Bronchial epithelial cell (primary cell): ENCODE data around the gene CRYBB1. TPM values are rescaled to one million over a fixed set of nuclear protein-coding genes. Genes with fewer than 3 reads are reported as not detected.

Experiments used
- DNase-seq: peaks from one replicate; pipeline ENCODE4 v3.0.0-alpha.2; 2010; ENCODE audit warnings: low read depth
- FAIRE-seq: peaks from 2 replicates; lab custom pipeline; 2011; peaks lifted over from hg19 to GRCh38; lab: Jason Lieb, UNC
- H3K27me3 ChIP-seq: 2 replicates; pipeline ENCODE4 v1.5.1; 2011; ENCODE audit warnings: low read length; ENCODE audit not compliant: control insufficient read depth, insufficient read depth
- H3K36me3 ChIP-seq: 2 replicates; pipeline ENCODE4 v1.5.1; 2011; ENCODE audit warnings: low read length; ENCODE audit not compliant: control insufficient read depth, insufficient read depth
- H3K4me3 ChIP-seq: 2 replicates; pipeline ENCODE4 v1.5.1; 2011; ENCODE audit warnings: mild to moderate bottlenecking, low read depth, low read length, control low read depth
- total RNA-seq: library from RNA; depleted of rRNA; stranded (reverse); fragments of >200 nt; gene quantifications from 2 replicates; pipeline ENCODE4 v1.2.1, GENCODE V29; 2014
- TF ChIP-seq, protein P1 (sequence below): IDR thresholded peaks from 2 replicates; pipeline ENCODE4 v1.5.1; 2011; ENCODE audit warnings: mild to moderate bottlenecking, moderate library complexity, low read length, control low read depth, inconsistent platforms; ENCODE audit not compliant: insufficient read depth, severe bottlenecking

CRYBB1 gene
- total RNA-seq, 1 donor from 2014 or later, result not detected

DNA sequence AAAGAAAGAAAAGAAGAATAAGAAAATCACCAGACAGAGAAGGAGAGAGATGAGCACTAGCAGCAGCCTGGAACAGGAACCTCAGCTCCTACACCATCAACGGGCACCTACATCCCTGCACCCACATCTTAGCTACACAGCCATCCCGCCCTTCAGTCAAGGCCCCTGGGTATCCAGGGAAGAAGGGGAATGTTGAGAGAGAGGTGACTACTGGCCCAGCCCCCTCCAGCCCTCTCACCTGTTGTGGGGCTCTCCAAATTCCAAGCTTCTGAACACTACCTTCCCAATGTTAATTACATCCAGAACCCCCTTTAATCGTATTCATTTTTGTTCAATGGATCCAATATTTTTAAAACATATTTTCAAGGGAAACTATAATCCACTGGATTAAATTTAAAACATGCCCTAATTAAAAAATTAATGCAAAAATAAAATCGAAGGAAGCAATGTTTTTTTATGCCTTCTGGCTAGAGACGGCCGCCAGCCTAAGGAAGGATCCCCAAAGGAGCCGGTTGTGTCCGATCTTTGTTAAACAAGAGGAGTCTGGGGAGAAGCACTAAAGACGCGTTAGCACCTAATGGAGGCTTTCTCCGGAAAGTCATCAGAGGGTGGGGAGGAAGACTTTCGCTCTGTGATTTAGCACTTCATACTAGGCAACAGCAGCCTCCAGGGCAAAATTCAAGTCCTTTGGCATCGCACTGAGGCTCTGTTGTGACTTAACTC is 37.4 kb downstream of the CRYBB1 start:
- TF ChIP-seq, protein P1, sequence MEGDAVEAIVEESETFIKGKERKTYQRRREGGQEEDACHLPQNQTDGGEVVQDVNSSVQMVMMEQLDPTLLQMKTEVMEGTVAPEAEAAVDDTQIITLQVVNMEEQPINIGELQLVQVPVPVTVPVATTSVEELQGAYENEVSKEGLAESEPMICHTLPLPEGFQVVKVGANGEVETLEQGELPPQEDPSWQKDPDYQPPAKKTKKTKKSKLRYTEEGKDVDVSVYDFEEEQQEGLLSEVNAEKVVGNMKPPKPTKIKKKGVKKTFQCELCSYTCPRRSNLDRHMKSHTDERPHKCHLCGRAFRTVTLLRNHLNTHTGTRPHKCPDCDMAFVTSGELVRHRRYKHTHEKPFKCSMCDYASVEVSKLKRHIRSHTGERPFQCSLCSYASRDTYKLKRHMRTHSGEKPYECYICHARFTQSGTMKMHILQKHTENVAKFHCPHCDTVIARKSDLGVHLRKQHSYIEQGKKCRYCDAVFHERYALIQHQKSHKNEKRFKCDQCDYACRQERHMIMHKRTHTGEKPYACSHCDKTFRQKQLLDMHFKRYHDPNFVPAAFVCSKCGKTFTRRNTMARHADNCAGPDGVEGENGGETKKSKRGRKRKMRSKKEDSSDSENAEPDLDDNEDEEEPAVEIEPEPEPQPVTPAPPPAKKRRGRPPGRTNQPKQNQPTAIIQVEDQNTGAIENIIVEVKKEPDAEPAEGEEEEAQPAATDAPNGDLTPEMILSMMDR, result no peak
- no peaks in the 10 kb centered on the region for H3K27me3 ChIP-seq
- peaks cover 10% of the 10 kb centered on the region for H3K36me3 ChIP-seq
- H3K4me3 ChIP-seq, result no peak overlapping the region
- FAIRE-seq (no peak), DNase-seq (no peak)

GRCh38 chr22:26579331-26579886 is 38.4 kb downstream of the CRYBB1 start:
- TF ChIP-seq, protein P1, result no peak
- DNase-seq (no peak), FAIRE-seq (no peak)
- Histone ChIP-seq H3K27me3 (no peaks in the 10 kb centered on the region), H3K36me3 (peaks cover 10% of the 10 kb centered on the region), H3K4me3 (no peak overlapping the region)

GRCh38 chr22:26577081-26577480 is 40.7 kb downstream of the CRYBB1 start:
- FAIRE-seq, result no peak
- Histone ChIP-seq H3K36me3 (peaks cover 5% of the 10 kb centered on the region), H3K4me3 (no peak overlapping the region), H3K27me3 (no peaks in the 10 kb centered on the region)
- TF ChIP-seq, protein P1, result no peak
- DNase-seq, result no peak

- Histone ChIP-seq H3K36me3 (peaks cover 2% of the 10 kb centered on the region), H3K4me3 (no peak overlapping the region), H3K27me3 (no peaks in the 10 kb centered on the region)
- DNase-seq (no peak), FAIRE-seq (no peak)
- TF ChIP-seq, protein P1, result no peak
Observed at GRCh38 chr22:26576026-26576680, 41.7 kb downstream of the CRYBB1 start.

- Histone ChIP-seq H3K27me3 (no peaks in the 10 kb centered on the region), H3K4me3 (no peak overlapping the region), H3K36me3 (peaks cover 2% of the 10 kb centered on the region)
- DNase-seq, result no peak
- TF ChIP-seq, protein P1, result no peak
- FAIRE-seq, result peak; percentile 60
Observed at GRCh38 chr22:26574001-26574723, 43.7 kb downstream of the CRYBB1 start.
